ENCODE measurements around the gene BRCA1. TPM values are rescaled to one million over a fixed set of nuclear protein-coding genes. Genes with fewer than 3 reads are reported as not detected.

The BRCA1 gene
- 4.7 and 6.9 TPM in 2 replicates for polyA plus RNA-seq

DNA sequence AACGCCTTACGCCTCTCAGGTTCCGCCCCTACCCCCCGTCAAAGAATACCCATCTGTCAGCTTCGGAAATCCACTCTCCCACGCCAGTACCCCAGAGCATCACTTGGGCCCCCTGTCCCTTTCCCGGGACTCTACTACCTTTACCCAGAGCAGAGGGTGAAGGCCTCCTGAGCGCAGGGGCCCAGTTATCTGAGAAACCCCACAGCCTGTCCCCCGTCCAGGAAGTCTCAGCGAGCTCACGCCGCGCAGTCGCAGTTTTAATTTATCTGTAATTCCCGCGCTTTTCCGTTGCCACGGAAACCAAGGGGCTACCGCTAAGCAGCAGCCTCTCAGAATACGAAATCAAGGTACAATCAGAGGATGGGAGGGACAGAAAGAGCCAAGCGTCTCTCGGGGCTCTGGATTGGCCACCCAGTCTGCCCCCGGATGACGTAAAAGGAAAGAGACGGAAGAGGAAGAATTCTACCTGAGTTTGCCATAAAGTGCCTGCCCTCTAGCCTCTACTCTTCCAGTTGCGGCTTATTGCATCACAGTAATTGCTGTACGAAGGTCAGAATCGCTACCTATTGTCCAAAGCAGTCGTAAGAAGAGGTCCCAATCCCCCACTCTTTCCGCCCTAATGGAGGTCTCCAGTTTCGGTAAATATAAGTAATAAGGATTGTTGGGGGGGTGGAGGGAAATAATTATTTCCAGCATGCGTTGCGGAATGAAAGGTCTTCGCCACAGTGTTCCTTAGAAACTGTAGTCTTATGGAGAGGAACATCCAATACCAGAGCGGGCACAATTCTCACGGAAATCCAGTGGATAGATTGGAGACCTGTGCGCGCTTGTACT, at the start of gene BRCA1:
TSS of gene BRCA1 (minus strand) at position 232 of the 834 bp plus-strand sequence. CDS start 1,268 bp downstream, outside the sequence.

DNA sequence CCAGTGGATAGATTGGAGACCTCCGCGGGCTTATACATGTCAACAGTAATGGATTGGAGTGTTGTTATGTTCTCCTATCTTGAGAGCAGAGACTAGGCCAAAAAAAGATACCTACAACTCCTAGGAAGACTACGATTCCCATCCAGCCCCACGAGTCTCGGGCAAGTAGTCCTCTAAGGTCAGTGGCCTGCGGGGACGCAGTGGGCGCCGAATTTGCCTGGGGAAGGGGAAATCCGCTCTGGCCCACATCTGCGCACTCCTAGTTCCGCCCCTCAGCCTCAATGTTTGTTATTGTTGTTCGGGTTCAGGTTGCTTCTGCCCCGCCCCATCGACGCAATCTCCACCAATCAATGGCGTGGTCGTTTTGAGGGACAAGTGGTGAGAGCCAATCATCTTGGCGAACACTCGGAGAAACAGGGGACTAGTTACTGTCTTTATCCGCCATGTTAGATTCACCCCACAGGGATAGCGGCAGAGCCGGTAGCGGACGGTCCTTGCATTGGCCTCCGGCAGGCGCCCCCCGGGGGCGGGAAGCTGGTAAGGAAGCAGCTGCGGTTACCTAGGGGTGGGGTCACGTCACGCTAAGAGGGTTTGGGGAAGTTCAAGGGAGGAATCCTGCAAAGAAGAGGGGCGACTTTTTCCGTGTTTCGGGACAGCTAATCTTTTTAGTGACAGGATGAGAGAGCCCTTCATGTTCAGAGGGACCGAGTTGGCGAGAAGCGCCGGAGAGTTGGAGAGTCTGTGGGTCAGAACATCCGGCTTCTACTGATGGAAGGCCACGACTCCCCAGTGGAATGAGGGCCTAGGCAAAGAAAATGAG, 45.8 kb upstream of the BRCA1 start, which contains the start of gene NBR1:
TSS of gene NBR1 (plus strand) at position 449 of the 820 bp plus-strand sequence. CDS start 4,586 bp downstream, outside the sequence.

DNA sequence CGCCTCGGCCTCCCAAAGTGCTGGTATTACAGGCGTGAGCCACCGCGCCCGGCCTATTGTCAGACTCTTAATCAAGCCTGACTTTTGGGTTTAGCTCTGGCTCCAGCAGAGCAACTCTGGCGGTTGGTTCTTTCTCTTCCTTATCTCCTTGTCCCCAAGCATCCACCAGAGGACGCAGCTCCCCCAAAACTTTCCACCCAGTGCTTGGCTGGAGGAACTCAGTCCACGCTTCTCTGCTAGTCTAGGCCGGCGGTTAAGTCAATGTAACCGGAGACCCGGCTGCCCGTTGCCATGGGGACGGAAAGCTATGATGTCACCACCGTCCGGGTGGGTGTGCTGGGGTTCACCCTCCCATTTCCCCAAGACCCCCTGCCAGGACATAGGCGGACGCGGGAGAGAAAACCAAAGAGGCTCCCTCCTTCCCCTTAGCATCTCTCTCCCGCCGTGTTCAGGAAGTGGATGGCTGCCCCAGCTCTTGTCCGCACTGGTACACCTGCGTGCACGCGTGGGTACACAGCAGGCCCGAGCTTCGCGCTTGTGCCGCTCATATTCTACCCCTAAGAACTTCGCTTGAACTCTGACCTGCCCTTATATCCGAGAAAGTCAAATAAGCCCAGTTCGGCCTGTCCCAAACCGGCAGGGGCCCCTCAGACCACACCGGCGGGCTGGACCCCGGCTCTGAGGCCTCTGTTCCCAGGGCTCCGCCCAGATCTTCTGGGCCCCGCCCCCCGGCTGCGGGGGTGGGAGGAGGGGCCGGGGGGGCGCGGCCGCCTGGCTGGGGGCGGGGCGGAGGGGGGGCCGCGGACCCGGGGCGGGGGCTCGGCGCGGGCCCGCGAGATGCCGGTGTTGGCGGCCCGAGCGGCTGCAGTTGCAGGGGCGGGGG, 100.5 kb downstream of the BRCA1 start, which contains the start of gene RND2:
TSS of gene RND2 (plus strand) at position 825 of the 883 bp plus-strand sequence. CDS start 117 bp downstream, outside the sequence.

DNA sequence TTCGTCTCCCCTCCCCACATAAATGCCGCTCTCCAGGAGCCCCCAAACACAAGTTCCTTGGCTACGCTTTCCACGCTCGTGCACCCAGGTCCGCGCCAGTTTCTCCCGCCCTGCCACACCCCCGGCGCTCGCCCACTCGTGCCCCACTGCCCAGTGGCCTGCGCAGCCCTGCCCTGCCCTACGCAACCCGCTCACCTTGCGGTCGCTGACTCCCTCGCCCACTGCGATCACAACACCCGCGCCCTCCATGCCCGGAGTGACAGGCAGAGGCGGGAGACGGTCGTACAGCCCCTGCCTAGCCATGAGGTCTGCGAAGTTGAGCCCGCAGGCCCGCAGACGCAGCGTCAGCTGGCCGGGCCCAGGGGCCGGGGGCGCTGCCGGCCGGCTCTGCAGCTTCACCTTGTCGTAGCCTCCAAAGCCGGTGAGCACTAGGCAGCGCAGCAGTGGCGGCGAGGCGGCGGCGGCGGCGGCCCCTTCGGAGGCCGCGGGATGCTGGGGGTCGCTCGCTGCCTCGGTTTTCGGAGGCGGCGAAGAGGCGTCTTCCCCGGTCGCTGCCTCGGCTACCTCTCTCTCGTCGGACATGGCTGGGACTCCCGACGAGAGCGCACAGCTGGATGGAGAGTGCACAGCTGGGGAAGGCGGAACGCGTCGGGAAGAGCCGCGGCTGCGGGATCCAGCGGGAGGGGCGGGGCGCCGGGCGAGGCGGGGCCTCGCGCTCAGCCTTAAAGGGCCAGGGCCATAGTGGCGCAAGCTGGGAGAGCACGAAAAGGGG, 103.2 kb downstream of the BRCA1 start, which contains the start of gene VAT1:
TSS of gene VAT1 (minus strand) at position 645 of the 772 bp plus-strand sequence. CDS start at position 582, 63 bp downstream.

DNA sequence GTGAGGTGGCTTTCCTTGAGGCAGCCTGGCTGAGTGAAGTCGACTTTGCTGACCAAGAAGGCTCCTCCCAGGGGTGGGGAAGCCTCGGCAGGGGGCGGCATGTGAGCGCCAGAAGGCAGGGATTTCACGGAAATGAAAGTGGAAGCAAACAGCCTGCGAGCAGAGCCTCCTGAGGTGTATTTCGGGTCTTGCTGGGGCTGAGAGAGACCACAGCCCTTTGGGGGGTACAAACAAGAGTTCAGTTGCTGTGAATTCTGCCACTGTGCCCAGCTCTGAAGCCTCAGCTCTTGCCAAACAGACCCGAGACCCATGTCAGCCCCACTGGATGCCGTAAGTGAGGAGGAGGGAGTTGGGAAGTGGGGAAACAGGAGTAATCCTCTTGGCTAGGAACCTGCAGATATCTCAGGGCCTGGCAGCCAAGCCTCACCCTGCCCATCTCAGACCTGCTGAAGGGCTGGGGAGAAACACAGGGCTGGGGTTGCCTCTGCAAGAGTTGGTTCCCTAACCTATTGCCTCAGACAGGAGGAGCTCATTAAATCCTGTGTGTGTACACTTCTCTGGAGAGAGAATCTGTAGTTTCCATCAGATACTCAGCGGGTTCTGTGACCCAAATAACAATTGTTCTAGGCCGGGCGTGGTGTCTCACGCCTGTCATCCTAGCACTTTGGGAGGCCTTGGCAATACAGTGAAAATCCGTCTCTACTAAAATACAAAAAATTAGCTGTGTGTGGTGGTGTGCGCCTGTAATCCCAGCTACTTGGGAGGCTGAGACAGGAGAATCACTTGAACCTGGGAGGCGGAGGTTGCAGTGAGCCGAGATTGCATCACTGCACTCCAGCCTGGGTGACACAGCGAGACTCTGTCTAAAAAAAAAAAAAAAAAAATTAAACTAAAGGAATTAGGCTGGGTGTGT, 118.3 kb downstream of the BRCA1 start, which contains the start of gene IFI35:
TSS of gene IFI35 (plus strand) at position 146 of the 913 bp plus-strand sequence. CDS start at position 310, 164 bp downstream.

DNA sequence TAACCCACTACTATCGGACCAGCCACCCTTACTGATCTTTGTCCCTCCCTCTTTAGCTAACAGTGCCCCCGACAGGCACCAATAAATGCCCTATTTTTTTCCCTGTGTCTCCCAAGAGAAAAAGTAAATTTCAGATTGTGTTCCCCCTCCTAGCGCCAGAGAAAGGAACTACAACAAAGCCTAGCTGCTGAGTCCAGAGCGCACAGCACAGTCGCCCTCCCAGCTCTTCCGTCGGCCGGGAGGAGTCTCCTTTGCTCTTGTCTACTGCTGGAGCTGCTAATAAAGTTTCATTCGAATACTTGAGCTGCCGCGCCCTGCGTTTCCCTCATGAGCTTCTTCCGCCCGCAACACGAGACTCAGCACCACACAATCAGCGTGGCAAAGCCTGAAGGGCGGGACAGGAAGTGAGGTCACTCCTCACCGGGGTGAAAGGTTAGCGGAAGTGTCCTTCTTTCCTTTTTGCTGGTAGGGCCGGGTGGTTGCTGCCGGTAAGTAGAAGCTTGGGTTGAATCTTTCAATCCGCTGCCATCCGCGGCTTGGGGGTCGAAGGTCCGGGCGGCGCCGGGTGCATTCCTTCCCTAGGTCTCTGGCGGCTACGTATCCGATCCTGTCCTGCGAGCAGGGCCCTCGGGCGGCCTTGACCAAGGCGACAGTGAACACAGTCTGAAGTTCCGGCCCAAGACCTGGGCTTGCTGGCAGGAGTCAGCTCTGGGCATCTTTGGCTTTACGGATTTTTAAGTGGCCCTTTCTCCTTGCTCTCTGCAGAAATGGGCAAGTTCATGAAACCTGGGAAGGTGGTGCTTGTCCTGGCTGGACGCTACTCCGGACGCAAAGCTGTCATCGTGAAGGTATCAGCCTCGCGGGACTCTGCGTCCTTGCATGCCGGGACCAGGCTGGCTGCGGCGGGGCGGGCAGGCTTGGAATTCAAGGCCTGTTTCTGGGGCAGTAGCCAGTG, 126.9 kb downstream of the BRCA1 start, which contains the start of gene RPL27:
TSS of gene RPL27 (plus strand) at position 436 of the 955 bp plus-strand sequence. CDS start at position 768, 332 bp downstream.

Other genes with a start within 250 kb of the BRCA1 start
- gene G6PC1, start 224.6 kb downstream of the BRCA1 start, polyA plus RNA-seq, result not detected in 2 replicates
- 51.6 and 63.8 TPM in 2 replicates for gene AARSD1, start 160.9 kb downstream of the BRCA1 start, polyA plus RNA-seq
- gene PTGES3L, start 145.3 kb downstream of the BRCA1 start, polyA plus RNA-seq, result 0.23 TPM in 1 of 2 replicates, not detected in the other
- 13.3 and 14.2 TPM in 2 replicates for gene RUNDC1, start 144.8 kb downstream of the BRCA1 start, polyA plus RNA-seq
- 857 and 976 TPM in 2 replicates for gene RPL27, start 126.9 kb downstream of the BRCA1 start, polyA plus RNA-seq
- gene IFI35, start 118.6 kb downstream of the BRCA1 start, polyA plus RNA-seq, result not detected in 2 replicates
- 5.5 and 6.8 TPM in 2 replicates for gene VAT1, start 103.0 kb downstream of the BRCA1 start, polyA plus RNA-seq
- 3.3 and 5.0 TPM in 2 replicates for gene RND2, start 100.1 kb downstream of the BRCA1 start, polyA plus RNA-seq
- gene NBR1, start 45.9 kb upstream of the BRCA1 start, polyA plus RNA-seq, result 33.8 and 42.9 TPM in 2 replicates
- not detected in 2 replicates for gene TMEM106A, start 86.5 kb upstream of the BRCA1 start, polyA plus RNA-seq
- not detected in 2 replicates for gene CCDC200, start 103.3 kb upstream of the BRCA1 start, polyA plus RNA-seq
- not detected in 2 replicates for gene RNU2-1, start 108.6 kb upstream of the BRCA1 start, polyA plus RNA-seq